Neural crest cell (in vitro differentiated cells): ENCODE data around the gene BRCA1. TPM values are rescaled to one million over a fixed set of nuclear protein-coding genes. Genes with fewer than 3 reads are reported as not detected.

Experiments
- DNase-seq: peaks from one replicate; pipeline ENCODE4 v3.0.0; 2021; ENCODE audit warnings: low read depth, mixed read lengths, low spot score
- H3K27ac Mint-ChIP-seq: one replicate; pipeline ENCODE4 v1.8.0; 2021; ENCODE audit warnings: mild to moderate bottlenecking, mixed read lengths; ENCODE audit not compliant: unreplicated experiment
- H3K27me3 Mint-ChIP-seq: 2 replicates; pipeline ENCODE4 v1.8.0; 2021; ENCODE audit warnings: low read depth, mild to moderate bottlenecking, mixed read lengths
- H3K36me3 Mint-ChIP-seq: 2 replicates; pipeline ENCODE4 v1.8.0; 2021; ENCODE audit warnings: low read depth, mild to moderate bottlenecking, mixed read lengths
- H3K4me1 Mint-ChIP-seq: 2 replicates; pipeline ENCODE4 v1.8.0; 2021; ENCODE audit warnings: mixed read lengths
- H3K4me3 Mint-ChIP-seq: one replicate; pipeline ENCODE4 v1.8.0; 2021; ENCODE audit warnings: mild to moderate bottlenecking, mixed read lengths
- H3K9me3 Mint-ChIP-seq: 2 replicates; pipeline ENCODE4 v1.8.0; 2021; ENCODE audit warnings: mixed read lengths
- total RNA-seq: library from RNA; stranded (reverse); gene quantifications from 2 replicates; pipeline ENCODE4 v1.2.1, GENCODE V29; 2021
- TF ChIP-seq, protein P1 (sequence below): fragments of 200-600 bp; sonication (generic); conservative IDR thresholded peaks from 2 replicates; pipeline ENCODE4 v1.5.0; 2021; ENCODE audit warnings: antibody characterized with exemption, mild to moderate bottlenecking

BRCA1 gene
- total RNA-seq, 1 donor from 2014 or later = 62.4 TPM

DNA sequence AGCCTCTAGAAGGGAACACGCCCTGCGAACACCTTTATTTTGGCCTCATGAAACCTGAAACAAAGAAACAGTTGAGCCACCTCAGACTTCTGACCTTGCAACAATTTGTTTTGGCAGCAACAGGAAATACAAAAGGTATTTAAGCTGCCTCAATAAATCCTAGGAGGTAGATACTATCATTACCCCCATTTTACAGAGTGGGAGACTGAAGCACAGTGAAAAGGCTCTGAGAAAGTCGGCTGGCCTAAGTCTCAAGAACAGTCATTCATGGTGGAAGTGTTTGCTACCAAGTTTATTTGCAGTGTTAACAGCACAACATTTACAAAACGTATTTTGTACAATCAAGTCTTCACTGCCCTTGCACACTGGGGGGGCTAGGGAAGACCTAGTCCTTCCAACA, 81.1 kb downstream of the BRCA1 start:
- no peak overlapping the region for H3K27ac Mint-ChIP-seq
- peaks cover 26% of the 10 kb centered on the region for H3K4me1 Mint-ChIP-seq
- TF ChIP-seq, protein P1, sequence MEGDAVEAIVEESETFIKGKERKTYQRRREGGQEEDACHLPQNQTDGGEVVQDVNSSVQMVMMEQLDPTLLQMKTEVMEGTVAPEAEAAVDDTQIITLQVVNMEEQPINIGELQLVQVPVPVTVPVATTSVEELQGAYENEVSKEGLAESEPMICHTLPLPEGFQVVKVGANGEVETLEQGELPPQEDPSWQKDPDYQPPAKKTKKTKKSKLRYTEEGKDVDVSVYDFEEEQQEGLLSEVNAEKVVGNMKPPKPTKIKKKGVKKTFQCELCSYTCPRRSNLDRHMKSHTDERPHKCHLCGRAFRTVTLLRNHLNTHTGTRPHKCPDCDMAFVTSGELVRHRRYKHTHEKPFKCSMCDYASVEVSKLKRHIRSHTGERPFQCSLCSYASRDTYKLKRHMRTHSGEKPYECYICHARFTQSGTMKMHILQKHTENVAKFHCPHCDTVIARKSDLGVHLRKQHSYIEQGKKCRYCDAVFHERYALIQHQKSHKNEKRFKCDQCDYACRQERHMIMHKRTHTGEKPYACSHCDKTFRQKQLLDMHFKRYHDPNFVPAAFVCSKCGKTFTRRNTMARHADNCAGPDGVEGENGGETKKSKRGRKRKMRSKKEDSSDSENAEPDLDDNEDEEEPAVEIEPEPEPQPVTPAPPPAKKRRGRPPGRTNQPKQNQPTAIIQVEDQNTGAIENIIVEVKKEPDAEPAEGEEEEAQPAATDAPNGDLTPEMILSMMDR = no peak
- H3K27me3 Mint-ChIP-seq = no peaks in the 10 kb centered on the region
- H3K36me3 Mint-ChIP-seq = no peaks in the 10 kb centered on the region
- no peak overlapping the region for H3K4me3 Mint-ChIP-seq
- no peak for DNase-seq
- no peaks in the 10 kb centered on the region for H3K9me3 Mint-ChIP-seq

DNA sequence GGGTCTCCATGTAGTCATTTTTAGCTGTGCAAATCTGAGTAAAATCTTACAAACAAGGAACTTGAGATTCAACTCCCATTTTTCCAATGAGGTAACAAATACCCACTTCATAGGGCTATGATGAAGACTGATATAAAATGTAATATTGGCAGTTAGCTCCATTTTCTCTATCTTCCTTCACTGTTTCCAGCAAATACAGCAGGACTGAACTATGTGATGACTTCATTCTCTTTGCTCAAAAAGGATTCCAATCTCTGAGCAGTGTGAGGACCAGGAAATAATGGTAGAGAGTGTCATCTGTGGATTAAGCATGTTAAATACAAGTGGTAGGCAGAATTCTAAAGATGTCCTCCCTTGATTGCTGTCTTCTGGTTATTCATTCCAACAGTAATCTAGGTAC, 81.9 kb downstream of the BRCA1 start:
- no peaks in the 10 kb centered on the region for H3K9me3 Mint-ChIP-seq
- no peaks in the 10 kb centered on the region for H3K36me3 Mint-ChIP-seq
- no peaks in the 10 kb centered on the region for H3K27me3 Mint-ChIP-seq
- peaks cover 28% of the 10 kb centered on the region for H3K4me1 Mint-ChIP-seq
- no peak for DNase-seq
- no peak overlapping the region for H3K27ac Mint-ChIP-seq
- TF ChIP-seq, protein P1 = no peak
- no peak overlapping the region for H3K4me3 Mint-ChIP-seq

DNA sequence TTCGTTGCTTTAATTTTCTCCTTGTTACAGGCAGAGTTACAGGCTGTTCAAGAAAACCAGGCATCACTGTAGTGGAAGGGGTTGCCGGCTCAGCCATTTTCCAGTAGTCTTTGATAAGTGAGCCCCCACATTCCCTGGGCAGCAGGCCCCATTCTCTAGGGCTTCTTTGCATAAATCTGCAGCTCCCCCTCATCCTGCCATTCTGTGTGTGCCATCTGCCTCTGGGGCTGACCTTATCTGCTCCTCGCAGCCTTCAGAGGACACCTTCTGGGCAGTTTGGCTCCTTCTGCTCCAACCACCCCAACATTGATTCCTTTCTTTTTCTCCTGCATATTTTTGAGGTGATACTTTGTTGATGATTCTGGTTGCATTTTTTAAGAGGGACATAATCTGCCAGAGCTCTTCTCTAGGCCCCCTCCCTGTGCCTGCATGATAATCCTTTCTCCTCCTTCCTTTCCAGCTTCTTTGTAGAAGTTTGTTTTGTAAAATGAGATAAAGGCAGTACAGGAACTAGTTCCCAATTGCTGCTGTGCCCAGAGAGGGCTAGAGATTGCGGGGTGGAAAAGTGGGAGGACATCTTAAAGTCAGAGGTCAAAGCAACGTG, 83.0 kb downstream of the BRCA1 start:
- no peak for DNase-seq
- Mint-ChIP-seq H3K27me3 (no peaks in the 10 kb centered on the region), H3K4me3 (no peak overlapping the region), H3K27ac (peak overlapping the region; percentile 95), H3K36me3 (no peaks in the 10 kb centered on the region), H3K4me1 (peaks cover 36% of the 10 kb centered on the region), H3K9me3 (no peaks in the 10 kb centered on the region)
- TF ChIP-seq, protein P1 = no peak

DNA sequence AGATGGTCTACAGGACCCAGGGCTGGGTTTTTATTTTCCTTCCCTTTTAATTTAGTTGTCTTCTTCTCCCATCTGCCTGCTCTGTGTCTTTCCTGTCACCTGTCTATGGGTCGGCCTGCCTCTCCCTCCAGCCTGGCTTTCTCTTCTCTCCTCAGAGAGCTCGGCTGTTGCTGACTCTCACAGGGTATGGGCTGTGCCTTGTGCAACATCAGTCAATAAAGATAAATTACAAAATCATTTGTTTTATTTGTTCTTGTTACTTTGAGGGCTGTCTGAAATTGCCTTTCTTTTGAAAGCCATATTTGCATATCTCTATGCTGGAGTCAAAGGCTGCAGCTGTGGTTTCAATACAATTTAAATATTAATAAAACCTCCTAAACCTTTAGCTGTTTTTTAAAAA, 84.5 kb downstream of the BRCA1 start:
- H3K27ac Mint-ChIP-seq = peak overlapping the region; percentile 86
- peaks cover 47% of the 10 kb centered on the region for H3K4me1 Mint-ChIP-seq
- no peak overlapping the region for H3K4me3 Mint-ChIP-seq
- DNase-seq = no peak
- H3K27me3 Mint-ChIP-seq = no peaks in the 10 kb centered on the region
- TF ChIP-seq, protein P1 = no peak
- no peaks in the 10 kb centered on the region for H3K36me3 Mint-ChIP-seq
- no peaks in the 10 kb centered on the region for H3K9me3 Mint-ChIP-seq

DNA sequence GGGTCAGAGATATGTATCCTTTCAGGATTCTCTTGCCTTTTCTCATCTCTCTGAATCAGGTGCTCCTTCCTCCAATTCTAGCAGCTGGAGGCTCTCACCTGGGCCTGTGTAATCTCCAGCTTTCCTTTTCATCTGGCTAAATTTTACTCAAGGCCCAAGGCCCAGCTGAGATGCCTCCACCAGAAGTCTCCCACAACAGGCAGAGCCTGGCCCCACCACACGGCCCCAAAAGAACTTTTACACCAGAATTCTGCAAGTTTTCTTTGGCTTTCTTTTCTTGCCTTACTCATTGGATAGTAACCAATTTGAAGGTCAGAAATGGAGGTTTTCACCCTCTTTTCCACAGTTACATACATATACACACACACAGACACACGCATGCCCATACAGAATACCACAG, 85.5 kb downstream of the BRCA1 start:
- TF ChIP-seq, protein P1 = no peak
- DNase-seq = no peak
- H3K27me3 Mint-ChIP-seq = no peaks in the 10 kb centered on the region
- no peaks in the 10 kb centered on the region for H3K36me3 Mint-ChIP-seq
- H3K4me3 Mint-ChIP-seq = no peak overlapping the region
- H3K4me1 Mint-ChIP-seq = peaks cover 57% of the 10 kb centered on the region
- no peak overlapping the region for H3K27ac Mint-ChIP-seq
- H3K9me3 Mint-ChIP-seq = no peaks in the 10 kb centered on the region
